ENCODE data around the gene ZNF710. TPM values are rescaled to one million over a fixed set of nuclear protein-coding genes. Genes with fewer than 3 reads are reported as not detected.

ZNF710 gene
- total RNA-seq, 2 donors from 2014 or later, result 3.4 to 5.2 TPM

GRCh38 chr15:90046911-90047392, 45.8 kb downstream of the ZNF710 start:
- H3K27me3 ChIP-seq, result no peaks in the 10 kb centered on the region
- no peak for TF ChIP-seq CTCF (IDR thresholded peaks at IDR 0.05)
- peaks cover 0 to 20% of the 10 kb centered on the region in 2 donors for H3K4me1 ChIP-seq
- peak overlapping the region in 1 of 2 donors; percentile 32 for H3K27ac ChIP-seq
- no peaks in the 10 kb centered on the region for H3K36me3 ChIP-seq
- no peaks in the 10 kb centered on the region for H3K9me3 ChIP-seq
- no peak overlapping the region for H3K4me3 ChIP-seq
- no peak for DNase-seq (ENCODE audit: low spot score)

GRCh38 chr15:90047956-90048575, 46.9 kb downstream of the ZNF710 start:
- H3K27me3 ChIP-seq, result no peaks in the 10 kb centered on the region
- H3K9me3 ChIP-seq, result no peaks in the 10 kb centered on the region
- H3K36me3 ChIP-seq, result no peaks in the 10 kb centered on the region
- no peak overlapping the region for H3K4me3 ChIP-seq
- no peak for TF ChIP-seq CTCF (IDR thresholded peaks at IDR 0.05)
- H3K27ac ChIP-seq, result no peak overlapping the region
- no peak for DNase-seq (ENCODE audit: low spot score)
- H3K4me1 ChIP-seq, result peaks cover 0 to 20% of the 10 kb centered on the region in 2 donors

GRCh38 chr15:90049030-90049429, 47.9 kb downstream of the ZNF710 start:
- H3K4me3 ChIP-seq, result no peak overlapping the region
- H3K36me3 ChIP-seq, result no peaks in the 10 kb centered on the region
- TF ChIP-seq CTCF (IDR thresholded peaks at IDR 0.05), result no peak
- H3K27me3 ChIP-seq, result no peaks in the 10 kb centered on the region
- DNase-seq (ENCODE audit: low spot score), result no peak
- H3K9me3 ChIP-seq, result no peaks in the 10 kb centered on the region
- H3K4me1 ChIP-seq, result peaks cover 0 to 20% of the 10 kb centered on the region in 2 donors
- H3K27ac ChIP-seq, result no peak overlapping the region

- TF ChIP-seq CTCF (IDR thresholded peaks at IDR 0.05), result no peak
- H3K9me3 ChIP-seq, result no peaks in the 10 kb centered on the region
- H3K4me3 ChIP-seq, result no peak overlapping the region
- H3K27ac ChIP-seq, result no peak overlapping the region
- peaks cover 0 to 29% of the 10 kb centered on the region in 2 donors for H3K4me1 ChIP-seq
- no peaks in the 10 kb centered on the region for H3K36me3 ChIP-seq
- H3K27me3 ChIP-seq, result no peaks in the 10 kb centered on the region
- no peak for DNase-seq (ENCODE audit: low spot score)
Measured at GRCh38 chr15:90049666-90050604, 48.8 kb downstream of the ZNF710 start.

GRCh38 chr15:90051874-90052273, 50.8 kb downstream of the ZNF710 start:
- Histone ChIP-seq H3K4me1 (peaks cover 0 to 24% of the 10 kb centered on the region in 2 donors), H3K27me3 (no peaks in the 10 kb centered on the region), H3K9me3 (no peaks in the 10 kb centered on the region), H3K27ac (no peak overlapping the region), H3K36me3 (no peaks in the 10 kb centered on the region), H3K4me3 (no peak overlapping the region)
- no peak for DNase-seq (ENCODE audit: low spot score)
- TF ChIP-seq CTCF (IDR thresholded peaks at IDR 0.05), result no peak
